ENCODE data around the gene DCAKD. TPM values are rescaled to one million over a fixed set of nuclear protein-coding genes. Genes with fewer than 3 reads are reported as not detected.

The DCAKD gene
- total RNA-seq, 1 donor from 2014 or later = 28.0 TPM

GRCh38 chr17:44976206-44976605 is 75.2 kb downstream of the DCAKD start:
- no peak for DNase-seq (ENCODE audit: low spot score)

Other genes starting within 250 kb of the DCAKD start
- gene GJC1, start 221.3 kb downstream of the DCAKD start, total RNA-seq = 17.1 TPM
- 1.3 TPM for gene HIGD1B, start 203.7 kb downstream of the DCAKD start, total RNA-seq
- gene EFTUD2, start 152.2 kb downstream of the DCAKD start, total RNA-seq = 104 TPM
- gene GFAP, start 136.1 kb downstream of the DCAKD start, total RNA-seq = 1.3 TPM
- gene KIF18B, start 103.9 kb downstream of the DCAKD start, total RNA-seq = not detected
- gene C1QL1, start 83.3 kb downstream of the DCAKD start, total RNA-seq = not detected
- gene NMT1, start 9.7 kb upstream of the DCAKD start, total RNA-seq = 118 TPM
- 64.2 TPM for gene PLCD3, start 80.9 kb upstream of the DCAKD start, total RNA-seq
- 10.9 TPM for gene ACBD4, start 84.1 kb upstream of the DCAKD start, total RNA-seq
- 42.1 TPM for gene HEXIM1, start 96.8 kb upstream of the DCAKD start, total RNA-seq
- gene HEXIM2, start 110.2 kb upstream of the DCAKD start, total RNA-seq = 5.1 TPM
- 51.2 TPM for gene FMNL1, start 170.3 kb upstream of the DCAKD start, total RNA-seq
- not detected for gene SPATA32, start 210.5 kb upstream of the DCAKD start, total RNA-seq

Data from mesenteric fat pad (tissue), 1 donor.